ENCODE data around the gene PGGHG. TPM values are rescaled to one million over a fixed set of nuclear protein-coding genes. Genes with fewer than 3 reads are reported as not detected.

The PGGHG gene
- total and polyA plus RNA-seq, 4 donors, result 21.6 to 145 (median 87.9) TPM

- Histone ChIP-seq H3K27me3 (ENCODE audit: control insufficient read depth in 3 of 3, insufficient read depth in 3 of 3, low read length in 2 of 3) (peaks cover 0 to 5% (median 4%) of the 10 kb centered on the region in 3 donors), H3K36me3 (ENCODE audit: control insufficient read depth in 4 of 4, insufficient read depth in 4 of 4, low read length in 4 of 4) (peaks cover 0 to 23% (median 0%) of the 10 kb centered on the region in 4 donors), H3K27ac (ENCODE audit: low read depth in 1 of 2, low read length in 1 of 2) (no peak overlapping the region), H3K9ac (ENCODE audit: insufficient read depth in 1 of 2, low read length in 2 of 2) (no peak overlapping the region), H3K9me3 (ENCODE audit: control insufficient read depth in 4 of 4, insufficient read depth in 3 of 4, low read length in 3 of 4) (no peaks in the 10 kb centered on the region), H3K4me1 (ENCODE audit: control insufficient read depth in 5 of 5, insufficient read depth in 5 of 5, low read length in 5 of 5) (peaks cover 0 to 5% (median 0%) of the 10 kb centered on the region in 5 donors), H3K4me3 (no peak overlapping the region)
- ATAC-seq (ENCODE audit: insufficient read depth, low FRiP score), result no peak
- DNase-seq, result no peak
- TF ChIP-seq CTCF (IDR thresholded peaks at IDR 0.05; ENCODE audit: control extremely low read depth, extremely low read depth), result no peak
- WGBS, 2 donors, result 86 to 88% methylated on average over 26 of the region's 26 CpGs
Observed at GRCh38 chr11:295351-296170, 6.6 kb downstream of the PGGHG start.

- DNase-seq (no peak), ATAC-seq (ENCODE audit: insufficient read depth, low FRiP score) (no peak)
- no peak overlapping the region for H3K9ac ChIP-seq (ENCODE audit: insufficient read depth in 1 of 2, low read length in 2 of 2)
- 77 to 85% methylated on average over 35 of the region's 35 CpGs for WGBS, 2 donors
- TF ChIP-seq CTCF (IDR thresholded peaks at IDR 0.05; ENCODE audit: control extremely low read depth, extremely low read depth), result no peak
- H3K36me3 ChIP-seq (ENCODE audit: control insufficient read depth in 4 of 4, insufficient read depth in 4 of 4, low read length in 4 of 4), result peaks cover 0 to 19% (median 0%) of the 10 kb centered on the region in 4 donors
- H3K27ac ChIP-seq (ENCODE audit: low read depth in 1 of 2, low read length in 1 of 2), result no peak overlapping the region
- H3K27me3 ChIP-seq (ENCODE audit: control insufficient read depth in 3 of 3, insufficient read depth in 3 of 3, low read length in 2 of 3), result peaks cover 0 to 8% (median 6%) of the 10 kb centered on the region in 3 donors
- H3K9me3 ChIP-seq (ENCODE audit: control insufficient read depth in 4 of 4, insufficient read depth in 3 of 4, low read length in 3 of 4), result no peaks in the 10 kb centered on the region
- peaks cover 0 to 4% (median 0%) of the 10 kb centered on the region in 5 donors for H3K4me1 ChIP-seq (ENCODE audit: control insufficient read depth in 5 of 5, insufficient read depth in 5 of 5, low read length in 5 of 5)
- H3K4me3 ChIP-seq, result no peak overlapping the region
Observed at GRCh38 chr11:296171-297050, 7.5 kb downstream of the PGGHG start.

DNA sequence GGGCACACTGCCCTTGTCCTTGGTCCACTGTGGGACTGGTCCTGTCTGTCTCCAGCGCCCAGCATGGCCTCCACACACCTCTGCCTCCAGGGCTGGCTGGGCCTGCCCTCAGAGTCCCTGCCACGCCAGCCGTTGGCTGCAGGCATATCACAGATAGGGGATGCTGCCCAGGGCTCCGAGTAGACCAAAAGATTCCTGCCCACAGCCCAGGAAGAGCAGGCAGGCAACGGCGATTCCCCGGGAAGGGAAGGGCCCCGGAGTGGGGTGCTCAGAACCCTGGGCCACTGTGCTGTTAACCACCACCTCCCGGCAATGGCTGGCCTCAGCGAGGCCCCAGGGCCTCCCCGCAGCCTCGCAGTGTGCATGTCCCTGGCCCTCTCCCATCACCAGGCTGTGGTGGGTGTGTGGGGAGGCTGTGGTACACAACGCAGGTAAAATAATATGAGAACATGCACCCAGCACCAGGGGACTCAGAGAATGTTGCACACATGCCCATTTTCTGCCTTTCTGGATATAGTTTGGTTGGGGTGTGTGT is 8.2 kb downstream of the PGGHG start:
- Histone ChIP-seq H3K4me3 (no peak overlapping the region), H3K9ac (ENCODE audit: insufficient read depth in 1 of 2, low read length in 2 of 2) (no peak overlapping the region), H3K9me3 (ENCODE audit: control insufficient read depth in 4 of 4, insufficient read depth in 3 of 4, low read length in 3 of 4) (no peaks in the 10 kb centered on the region), H3K27ac (ENCODE audit: low read depth in 1 of 2, low read length in 1 of 2) (no peak overlapping the region), H3K27me3 (ENCODE audit: control insufficient read depth in 3 of 3, insufficient read depth in 3 of 3, low read length in 2 of 3) (peaks cover 0 to 8% (median 6%) of the 10 kb centered on the region in 3 donors), H3K4me1 (ENCODE audit: control insufficient read depth in 5 of 5, insufficient read depth in 5 of 5, low read length in 5 of 5) (peaks cover 0 to 4% (median 0%) of the 10 kb centered on the region in 5 donors), H3K36me3 (ENCODE audit: control insufficient read depth in 4 of 4, insufficient read depth in 4 of 4, low read length in 4 of 4) (peaks cover 0 to 16% (median 0%) of the 10 kb centered on the region in 4 donors)
- no peak for TF ChIP-seq CTCF (IDR thresholded peaks at IDR 0.05; ENCODE audit: control extremely low read depth, extremely low read depth)
- 63 to 83% methylated on average over 13 of the region's 13 CpGs for WGBS, 2 donors
- DNase-seq, result no peak
- no peak for ATAC-seq (ENCODE audit: insufficient read depth, low FRiP score)

Data from lung (tissue), 12 donors.